Ovary (tissue), 3 donors: ENCODE results near the gene IL17RE.

Experiments used
- CTCF ChIP-seq, 3 donors: fragments of 450-650 bp in 2 of 3; fragments of 200-600 bp in 1 of 3; IDR thresholded peaks; one replicate each; pipeline versions ENCODE4 v1.5.1 to v1.8.0; 2016 to 2022; ENCODE audit warnings: antibody characterized with exemption in 3 of 3, mild to moderate bottlenecking in 1 of 3
- EP300 ChIP-seq: sonication (generic); formaldehyde crosslinking; IDR thresholded peaks from one replicate; pipeline ENCODE4 v1.6.1; 2017; ENCODE audit warnings: antibody characterized with exemption
- POLR2A ChIP-seq: fragments of 450-650 bp; IDR thresholded peaks from one replicate; pipeline ENCODE4 v1.6.1; 2017; ENCODE audit warnings: antibody characterized with exemption, mild to moderate bottlenecking, moderate library complexity
- donor health status: DM: no; HTN: no; CAD: no.

- no peak for TF ChIP-seq CTCF (IDR thresholded peaks at IDR 0.05)
- TF ChIP-seq EP300, result no peak
- TF ChIP-seq POLR2A, result no peak
Measured at GRCh38 chr3:9859530-9860025, 43.1 kb upstream of the IL17RE start.
